Esophagus muscularis mucosa (tissue), 4 donors: ENCODE results near the gene GSN.

Source experiments
- EP300 ChIP-seq: sonication (generic); formaldehyde crosslinking; IDR thresholded peaks from one replicate; pipeline ENCODE4 v1.6.1; 2017; ENCODE audit warnings: antibody characterized with exemption
- POLR2AphosphoS5 ChIP-seq, 2 donors: sonication (generic); formaldehyde crosslinking; IDR thresholded peaks; one replicate each; pipeline ENCODE4 v1.6.1; 2017; ENCODE audit warnings: antibody characterized with exemption in 2 of 2
- TF ChIP-seq, protein P1 (sequence below), 3 experiments: fragments of 200-600 bp in 2 of 3; fragments of 450-650 bp in 1 of 3; sonication (generic) in 2 of 3; IDR thresholded peaks; one replicate each; pipeline ENCODE4 v1.5.1; 2017 to 2019; ENCODE audit warnings: antibody characterized with exemption in 3 of 3, mild to moderate bottlenecking in 2 of 3, moderate library complexity in 1 of 3

DNA sequence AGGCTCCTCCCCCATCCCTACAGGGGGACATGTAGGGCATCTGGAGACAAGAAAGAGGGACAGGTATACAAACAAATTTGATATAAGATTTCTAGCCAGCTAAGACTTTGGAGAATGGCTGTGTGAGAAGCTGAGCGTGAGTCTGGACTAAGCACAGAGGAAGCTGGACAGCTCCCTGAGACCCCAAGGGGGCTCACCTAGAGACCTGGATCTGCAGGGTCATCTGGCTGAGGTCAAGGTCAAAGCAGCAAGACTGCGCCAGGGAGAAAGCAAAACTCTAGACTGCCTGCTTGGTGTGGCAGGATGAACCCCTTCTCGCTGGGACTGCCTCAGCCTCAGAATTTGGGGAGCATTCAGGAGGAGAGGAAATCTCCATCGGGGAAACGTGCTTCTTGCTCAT lies 8.0 kb upstream of the GSN start:
- TF ChIP-seq EP300 (no peak), POLR2AphosphoS5 (IDR thresholded peaks at IDR 0.05) (no peak)
- TF ChIP-seq, protein P1, sequence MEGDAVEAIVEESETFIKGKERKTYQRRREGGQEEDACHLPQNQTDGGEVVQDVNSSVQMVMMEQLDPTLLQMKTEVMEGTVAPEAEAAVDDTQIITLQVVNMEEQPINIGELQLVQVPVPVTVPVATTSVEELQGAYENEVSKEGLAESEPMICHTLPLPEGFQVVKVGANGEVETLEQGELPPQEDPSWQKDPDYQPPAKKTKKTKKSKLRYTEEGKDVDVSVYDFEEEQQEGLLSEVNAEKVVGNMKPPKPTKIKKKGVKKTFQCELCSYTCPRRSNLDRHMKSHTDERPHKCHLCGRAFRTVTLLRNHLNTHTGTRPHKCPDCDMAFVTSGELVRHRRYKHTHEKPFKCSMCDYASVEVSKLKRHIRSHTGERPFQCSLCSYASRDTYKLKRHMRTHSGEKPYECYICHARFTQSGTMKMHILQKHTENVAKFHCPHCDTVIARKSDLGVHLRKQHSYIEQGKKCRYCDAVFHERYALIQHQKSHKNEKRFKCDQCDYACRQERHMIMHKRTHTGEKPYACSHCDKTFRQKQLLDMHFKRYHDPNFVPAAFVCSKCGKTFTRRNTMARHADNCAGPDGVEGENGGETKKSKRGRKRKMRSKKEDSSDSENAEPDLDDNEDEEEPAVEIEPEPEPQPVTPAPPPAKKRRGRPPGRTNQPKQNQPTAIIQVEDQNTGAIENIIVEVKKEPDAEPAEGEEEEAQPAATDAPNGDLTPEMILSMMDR (IDR thresholded peaks at IDR 0.05) = no peak
